DND-41 (cell line): ENCODE data around the gene ZNF474.

Experiments
- EZH2 ChIP-seq: IDR thresholded peaks from 3 replicates; pipeline ENCODE4 v1.6.1; 2012; ENCODE audit warnings: borderline replicate concordance, low read depth, mild to moderate bottlenecking, moderate library complexity, low read length, inconsistent platforms; ENCODE audit not compliant: severe bottlenecking
- TF ChIP-seq, protein P1 (sequence below): IDR thresholded peaks from 2 replicates; pipeline ENCODE4 v1.5.1; 2012; ENCODE audit warnings: borderline replicate concordance, low read length, moderate library complexity, mild to moderate bottlenecking; ENCODE audit not compliant: poor library complexity, severe bottlenecking; ENCODE audit errors: extremely low read depth

DNA sequence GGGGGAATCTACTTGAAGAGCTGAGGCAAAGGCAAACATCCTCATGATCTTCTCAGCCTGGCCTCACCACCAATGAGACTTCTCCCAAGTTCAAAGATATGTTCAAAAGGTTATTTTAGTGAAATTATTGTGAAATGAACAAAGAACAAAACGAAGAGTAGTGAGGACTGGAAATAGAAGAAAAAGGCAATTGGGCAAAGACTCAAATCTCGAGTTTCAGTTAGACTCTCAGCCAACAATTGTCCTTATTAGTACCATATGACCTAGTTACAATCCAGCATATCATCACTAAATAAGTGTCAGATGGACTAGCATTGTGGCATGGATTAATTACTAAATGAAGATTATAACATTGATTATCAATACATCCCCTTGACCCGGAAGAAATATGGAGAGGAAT lies 9.0 kb downstream of the ZNF474 start:
- TF ChIP-seq, protein P1, sequence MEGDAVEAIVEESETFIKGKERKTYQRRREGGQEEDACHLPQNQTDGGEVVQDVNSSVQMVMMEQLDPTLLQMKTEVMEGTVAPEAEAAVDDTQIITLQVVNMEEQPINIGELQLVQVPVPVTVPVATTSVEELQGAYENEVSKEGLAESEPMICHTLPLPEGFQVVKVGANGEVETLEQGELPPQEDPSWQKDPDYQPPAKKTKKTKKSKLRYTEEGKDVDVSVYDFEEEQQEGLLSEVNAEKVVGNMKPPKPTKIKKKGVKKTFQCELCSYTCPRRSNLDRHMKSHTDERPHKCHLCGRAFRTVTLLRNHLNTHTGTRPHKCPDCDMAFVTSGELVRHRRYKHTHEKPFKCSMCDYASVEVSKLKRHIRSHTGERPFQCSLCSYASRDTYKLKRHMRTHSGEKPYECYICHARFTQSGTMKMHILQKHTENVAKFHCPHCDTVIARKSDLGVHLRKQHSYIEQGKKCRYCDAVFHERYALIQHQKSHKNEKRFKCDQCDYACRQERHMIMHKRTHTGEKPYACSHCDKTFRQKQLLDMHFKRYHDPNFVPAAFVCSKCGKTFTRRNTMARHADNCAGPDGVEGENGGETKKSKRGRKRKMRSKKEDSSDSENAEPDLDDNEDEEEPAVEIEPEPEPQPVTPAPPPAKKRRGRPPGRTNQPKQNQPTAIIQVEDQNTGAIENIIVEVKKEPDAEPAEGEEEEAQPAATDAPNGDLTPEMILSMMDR, result no peak
- TF ChIP-seq EZH2, result no peak
